Hematopoietic multipotent progenitor cell (in vitro differentiated cells): ENCODE measurements around the gene ZNF367. TPM values are rescaled to one million over a fixed set of nuclear protein-coding genes. Genes with fewer than 3 reads are reported as not detected.
"Not testable (repeated sequence)": the region's sequence is repeated elsewhere in the genome, so short reads cannot be mapped to it uniquely, and the experiment has no call there.

Experiments used
- DNase-seq, 3 donors: peaks; one replicate each; pipeline ENCODE4 v3.0.0-alpha.2; 2011 to 2015; ENCODE audit warnings: low read depth in 2 of 3, low spot score in 2 of 3
- total RNA-seq: library from RNA; depleted of rRNA; stranded (reverse); fragments of >200 nt; gene quantifications from one replicate; pipeline ENCODE4 v1.2.3, GENCODE V29; 2012

The ZNF367 gene
- total RNA-seq, 1 donor: 3.8 TPM

DNA sequence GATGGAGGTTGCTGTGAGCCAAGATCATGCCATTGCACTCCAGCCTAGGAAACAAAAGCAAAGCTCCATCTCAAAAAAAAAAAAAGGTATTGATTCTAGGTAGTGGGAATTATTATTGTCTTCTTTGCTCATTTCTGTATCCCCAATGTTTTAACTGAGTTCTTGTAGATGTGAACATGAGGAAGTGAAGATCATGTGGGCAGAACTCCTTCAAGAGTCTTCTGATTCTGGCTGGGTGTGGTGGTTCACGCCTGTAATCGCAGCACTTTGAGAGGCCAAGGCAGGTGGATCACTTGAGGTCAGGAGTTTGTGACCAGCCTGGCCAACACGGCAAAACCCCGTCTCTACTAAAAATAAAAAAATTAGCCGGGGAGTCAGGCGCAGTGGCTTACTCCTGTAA, 42.7 kb downstream of the ZNF367 start:
- DNase-seq: not testable (repeated sequence)

DNA sequence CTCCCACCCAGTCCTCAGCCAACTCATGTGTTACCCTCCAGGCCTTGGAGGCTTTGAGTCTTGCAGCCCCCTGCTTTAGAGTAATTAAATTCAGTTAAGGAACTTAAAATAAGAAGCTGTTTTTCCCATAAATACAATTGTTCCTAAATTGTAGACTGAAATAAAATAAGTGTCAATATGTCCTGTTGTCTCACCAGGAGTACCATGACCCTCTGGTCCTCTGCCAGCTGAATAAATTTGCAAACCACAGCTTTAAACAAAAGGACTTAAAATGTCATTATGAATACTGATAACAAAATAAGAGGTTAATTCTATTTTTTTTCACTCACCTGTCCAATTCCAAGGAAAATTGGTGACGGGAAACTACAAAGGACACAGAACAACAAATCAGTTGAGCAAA, 50.2 kb downstream of the ZNF367 start:
- DNase-seq: no peak

DNA sequence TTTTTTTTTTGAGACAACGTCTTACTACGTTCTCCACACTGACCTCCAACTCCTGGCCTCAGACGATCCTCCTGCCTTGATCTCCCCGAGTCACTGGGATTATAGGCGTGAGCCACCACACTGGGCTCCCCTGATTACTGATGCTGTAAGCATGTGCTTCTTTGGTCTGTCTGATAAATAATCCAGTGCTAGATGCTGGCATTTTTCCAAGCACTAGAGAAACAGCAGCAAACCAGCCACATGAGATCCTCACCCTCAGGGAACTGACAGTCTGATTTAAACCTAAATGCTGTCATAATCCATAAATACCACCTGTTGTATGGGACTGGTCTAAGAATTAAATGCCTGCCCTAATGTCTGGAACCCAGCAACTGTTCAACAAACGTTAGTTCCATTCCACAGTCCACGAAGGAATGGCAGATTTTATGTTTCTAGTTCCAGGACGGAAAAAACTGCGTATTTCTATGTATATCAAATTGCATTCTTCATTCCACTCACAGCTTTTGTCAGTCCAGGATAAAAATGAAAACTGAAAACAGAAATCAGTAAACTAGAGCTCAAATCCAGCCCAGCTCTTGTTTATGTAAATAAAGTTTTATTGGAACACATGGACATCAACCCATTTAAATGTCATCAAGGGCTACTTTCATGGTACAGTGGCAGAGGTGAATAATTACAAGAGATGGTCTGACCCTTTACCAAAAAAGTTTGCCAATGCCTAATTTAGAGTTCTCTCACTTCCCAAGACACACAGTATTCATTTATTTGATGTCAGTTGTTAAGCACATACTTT, 54.8 kb downstream of the ZNF367 start:
- DNase-seq: no peak

GRCh38 chr9:96362119-96362518, 56.1 kb downstream of the ZNF367 start:
- not testable (repeated sequence) for DNase-seq

DNA sequence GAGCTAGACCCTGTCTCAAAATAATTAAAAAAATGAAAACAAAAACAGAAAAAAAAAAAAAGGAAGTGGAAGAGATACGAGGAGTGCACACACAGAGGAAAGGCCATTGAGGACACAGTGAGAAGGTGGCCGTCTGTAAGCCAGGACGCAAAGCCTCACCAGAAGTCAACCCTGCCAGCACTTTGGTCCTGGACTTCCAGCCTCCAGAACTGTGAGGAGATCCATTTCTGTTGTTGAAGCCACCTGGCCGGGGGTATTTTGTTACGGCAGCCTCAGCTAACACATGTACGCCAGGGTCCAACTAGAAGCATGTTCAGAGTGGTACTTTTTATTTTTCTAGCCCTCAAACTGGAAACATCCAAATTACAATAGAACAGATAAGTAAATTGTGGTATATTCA, 56.5 kb downstream of the ZNF367 start:
- no peak for DNase-seq

- no peak for DNase-seq
Observed at GRCh38 chr9:96360976-96361375, 57.2 kb downstream of the ZNF367 start.

GRCh38 chr9:96360523-96360922, 57.6 kb downstream of the ZNF367 start:
- DNase-seq: not testable (repeated sequence)

- DNase-seq: no peak
Observed at GRCh38 chr9:96350866-96351265, 67.3 kb downstream of the ZNF367 start.

DNA sequence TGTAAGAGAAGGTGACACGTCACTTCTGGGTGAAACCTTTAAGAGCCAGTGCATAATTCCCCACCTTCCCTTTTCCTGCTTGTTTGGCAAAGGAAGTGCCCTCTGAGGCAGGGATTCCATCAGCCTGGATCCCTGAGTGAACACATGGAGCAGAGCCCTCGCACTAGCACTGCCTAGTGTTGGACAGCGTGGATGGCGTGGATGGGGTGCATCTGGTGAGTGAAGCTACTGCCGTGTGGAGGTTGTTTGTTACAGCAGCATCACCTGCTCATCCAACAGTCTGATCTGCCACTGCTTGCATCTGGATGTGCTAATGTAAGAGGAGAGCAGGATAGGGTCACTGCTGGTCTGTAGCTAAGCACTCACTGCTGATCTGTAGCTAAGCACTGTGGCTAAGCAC, 69.9 kb downstream of the ZNF367 start:
- DNase-seq: no peak

DNA sequence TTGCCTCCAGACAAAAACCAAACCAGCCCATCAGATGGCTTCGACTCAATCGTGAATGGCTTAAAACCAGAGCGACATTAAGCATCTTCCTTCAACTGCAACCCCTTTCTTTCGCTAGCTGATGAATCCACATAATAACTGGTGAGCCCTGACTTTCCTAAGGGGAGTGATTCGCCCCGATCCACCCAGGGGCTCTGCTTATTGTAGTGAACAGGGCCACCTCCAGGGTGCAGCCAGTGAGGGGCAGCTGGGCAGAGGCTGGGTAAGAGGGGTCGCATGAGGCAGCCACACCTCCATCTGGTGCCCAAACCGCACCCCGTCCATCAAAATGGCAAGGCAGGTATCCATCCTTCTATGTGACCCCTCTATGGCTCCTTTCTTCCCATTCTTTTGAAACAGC, 72.6 kb downstream of the ZNF367 start:
- DNase-seq: no peak

DNA sequence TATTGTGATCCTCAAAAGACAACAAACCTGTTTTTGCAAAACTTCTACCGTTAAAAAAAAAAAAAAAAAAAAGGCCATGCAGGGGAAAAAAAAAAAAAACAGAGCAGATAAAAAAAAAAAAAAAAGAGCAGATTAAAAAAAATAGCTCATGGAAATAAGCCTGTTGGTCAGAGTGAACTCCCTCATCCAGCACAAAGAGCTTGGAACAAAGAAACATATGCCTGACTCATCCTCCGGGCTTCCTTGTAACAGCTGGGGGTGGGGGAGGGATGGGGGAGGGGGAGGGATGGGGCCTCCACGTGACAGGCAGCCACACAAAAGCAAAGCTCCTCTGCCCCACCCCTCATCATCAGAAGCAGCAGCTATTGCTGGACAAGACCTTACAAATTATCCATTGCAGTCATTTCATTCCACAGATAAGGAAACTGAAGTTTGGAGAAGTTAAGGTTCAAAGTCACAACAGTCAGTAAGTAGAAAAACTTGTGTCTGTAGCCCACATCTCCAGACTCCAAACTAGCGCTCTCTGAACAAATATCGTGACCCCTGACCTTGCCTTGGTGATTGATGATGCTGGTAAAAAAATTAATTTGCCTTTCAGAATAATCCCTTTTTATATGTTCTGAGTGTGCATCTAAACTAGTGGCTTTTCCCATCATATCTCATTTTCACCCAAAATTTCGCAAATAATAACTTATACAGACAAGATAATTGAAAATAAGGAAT, 73.6 kb downstream of the ZNF367 start:
- no peak for DNase-seq

- no peak for DNase-seq
Observed at GRCh38 chr9:96343515-96344360, 74.4 kb downstream of the ZNF367 start.

- no peak for DNase-seq
Observed at GRCh38 chr9:96342571-96343245, 75.5 kb downstream of the ZNF367 start.

DNA sequence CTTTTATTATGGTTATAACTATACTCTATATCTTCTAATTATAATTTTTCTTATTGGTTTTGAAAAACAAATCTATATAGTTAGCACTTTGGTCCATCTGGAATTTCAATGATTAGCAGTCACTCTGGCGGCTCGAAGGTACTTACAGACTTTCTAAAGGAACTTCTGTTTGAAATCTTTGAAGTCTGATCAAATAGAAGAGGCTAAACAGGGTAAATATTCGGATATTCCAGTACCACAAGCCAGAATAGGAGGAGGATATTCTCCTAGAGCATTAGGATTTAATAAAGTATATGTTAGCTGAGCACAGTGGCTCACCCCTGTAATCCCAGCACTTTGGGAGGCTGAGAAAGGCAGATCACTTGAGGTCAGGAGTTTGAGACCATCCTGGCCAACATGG, 77.5 kb downstream of the ZNF367 start:
- no peak for DNase-seq

DNA sequence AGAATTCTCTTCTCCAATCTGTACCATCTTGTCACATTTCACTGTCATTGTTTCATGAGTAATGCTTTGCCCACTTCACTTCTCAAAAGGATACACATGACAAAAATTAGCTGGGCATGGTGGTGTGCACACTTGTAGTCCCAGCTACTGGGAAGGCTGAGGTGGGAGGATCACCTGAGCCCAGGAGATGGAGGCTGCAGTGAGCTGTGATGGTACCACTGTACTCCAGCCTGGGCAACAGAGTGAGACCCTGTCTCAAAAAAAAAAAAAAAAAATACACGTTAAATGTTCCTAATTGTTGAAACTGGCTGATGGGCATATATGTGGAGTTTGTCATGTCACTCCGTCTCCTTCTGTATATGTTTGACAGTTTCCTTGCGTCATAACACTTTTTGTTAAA, 79.9 kb downstream of the ZNF367 start:
- no peak for DNase-seq

Other genes with a start within 250 kb of the ZNF367 start
- gene HSD17B3, start 116.2 kb downstream of the ZNF367 start, total RNA-seq: not detected
- 19.9 TPM for gene SLC35D2, start 34.7 kb downstream of the ZNF367 start, total RNA-seq
- 1.3 TPM for gene HABP4, start 31.8 kb upstream of the ZNF367 start, total RNA-seq
- 7.5 TPM for gene CDC14B, start 201.5 kb upstream of the ZNF367 start, total RNA-seq
- 17.8 TPM for gene PRXL2C, start 236.9 kb upstream of the ZNF367 start, total RNA-seq